Naive thymus-derived CD8-positive, alpha-beta T cell (primary cell): Measurements from ENCODE around the gene ZBTB16. TPM values are rescaled to one million over a fixed set of nuclear protein-coding genes. Genes with fewer than 3 reads are reported as not detected.
A peak's percentile ranks its signal among the peaks of the same experiment; 100 is the strongest.

Experiments
- ATAC-seq, 2 donors: fragments of 150-1000 bp; cut with Tn5 transposase in 1 of 2; sonication (Bioruptor Pico), chemical (Tn5 transposase) in 1 of 2; 1 replicate in 1 of 2; 2 replicates in 1 of 2; pipeline ENCODE4 v1.10.0; 2021; ENCODE audit warnings: mild to moderate bottlenecking in 2 of 2, moderate library complexity in 2 of 2
- POLR2A ChIA-PET: fragments of 350-600 bp; sonication (Branson Sonifier 250); formaldehyde crosslinking; loops from one replicate; lab custom pipeline; 2021; ENCODE audit warnings: antibody characterized with exemption; lab: Charles Lee
- DNase-seq, 10 donors: peaks; one replicate each; pipeline versions ENCODE4 v3.0.0 to v3.0.0-alpha.2; 2020 to 2022
- H3K27ac Mint-ChIP-seq, 10 donors: one replicate each; pipeline ENCODE4 v1.8.0; 2020 to 2022; ENCODE audit warnings: mild to moderate bottlenecking in 10 of 10, mixed read lengths in 10 of 10, moderate library complexity in 4 of 10, inconsistent platforms in 1 of 10
- H3K27me3 Mint-ChIP-seq, 5 donors: one replicate each; pipeline ENCODE4 v1.8.0; 2021 to 2022; ENCODE audit warnings: mixed read lengths in 5 of 5
- H3K36me3 Mint-ChIP-seq, 3 donors: one replicate each; pipeline ENCODE4 v1.8.0; 2020 to 2022; ENCODE audit warnings: mixed read lengths in 3 of 3, mild to moderate bottlenecking in 2 of 3, inconsistent platforms in 1 of 3
- H3K4me1 Mint-ChIP-seq, 4 donors: one replicate each; pipeline ENCODE4 v1.8.0; 2021 to 2022; ENCODE audit warnings: mixed read lengths in 4 of 4
- H3K4me3 Mint-ChIP-seq, 10 donors: one replicate each; pipeline ENCODE4 v1.8.0; 2020 to 2022; ENCODE audit warnings: mild to moderate bottlenecking in 10 of 10, mixed read lengths in 10 of 10, moderate library complexity in 6 of 10, inconsistent platforms in 1 of 10
- H3K9me3 Mint-ChIP-seq, 9 donors: one replicate each; pipeline ENCODE4 v1.8.0; 2020 to 2022; ENCODE audit warnings: mixed read lengths in 9 of 9, mild to moderate bottlenecking in 3 of 9, inconsistent platforms in 1 of 9, moderate library complexity in 1 of 9
- polyA plus RNA-seq, 3 donors: library from polyadenylated mRNA; unstranded; fragments of 300-500 nt; fragmentation: Illumina TruSeq; gene quantifications; one replicate each; pipeline ENCODE4 v1.2.3, GENCODE V29; 2021
- total RNA-seq, 8 experiments: library from RNA in 2 of 8; stranded (reverse) in 2 of 8; gene quantifications; one replicate each; pipeline ENCODE4 v1.2.3 and lab custom pipeline; 2021 to 2026

The ZBTB16 gene
- total and polyA plus RNA-seq, 5 experiments from 2014 or later = 0.21 to 7.5 (median 2.5) TPM

DNA sequence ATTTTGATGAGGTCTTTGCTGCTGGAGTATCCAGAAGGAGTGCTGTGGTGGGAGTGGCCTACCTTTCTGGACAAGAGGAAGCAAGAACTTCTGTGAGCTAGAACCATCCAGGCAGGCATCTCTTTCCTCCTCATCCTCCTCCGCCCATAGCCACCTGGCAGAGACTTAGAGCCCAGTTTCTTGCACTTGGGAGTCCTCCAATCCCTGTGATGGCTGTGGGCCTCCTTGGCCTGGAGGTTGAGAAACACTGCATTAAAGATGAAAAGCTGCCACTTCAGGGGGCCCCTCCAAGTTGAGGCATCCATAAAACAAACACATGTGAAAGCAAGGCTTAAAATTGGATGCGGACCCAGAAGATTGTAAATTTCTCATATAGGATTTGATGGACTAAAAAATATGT, 110.3 kb downstream of the ZBTB16 start:
- ATAC-seq (no peak), DNase-seq (no peak)
- Mint-ChIP-seq H3K4me1 (peaks cover 66 to 100% (median 99%) of the 10 kb centered on the region in 4 donors), H3K36me3 (no peaks in the 10 kb centered on the region), H3K9me3 (no peaks in the 10 kb centered on the region), H3K27me3 (no peaks in the 10 kb centered on the region), H3K4me3 (peak overlapping the region in 5 of 10 donors; percentile 42 to 79 (median 69)), H3K27ac (peak overlapping the region in 8 of 10 donors; percentile 2 to 97 (median 76))
- POLR2A ChIA-PET = interaction anchor here (5.8 to 11.6 kb wide), 2 partner anchors 9 to 11 kb away, joined by 74 to 178 read pairs; no protein-coding TSS in a partner anchor

DNA sequence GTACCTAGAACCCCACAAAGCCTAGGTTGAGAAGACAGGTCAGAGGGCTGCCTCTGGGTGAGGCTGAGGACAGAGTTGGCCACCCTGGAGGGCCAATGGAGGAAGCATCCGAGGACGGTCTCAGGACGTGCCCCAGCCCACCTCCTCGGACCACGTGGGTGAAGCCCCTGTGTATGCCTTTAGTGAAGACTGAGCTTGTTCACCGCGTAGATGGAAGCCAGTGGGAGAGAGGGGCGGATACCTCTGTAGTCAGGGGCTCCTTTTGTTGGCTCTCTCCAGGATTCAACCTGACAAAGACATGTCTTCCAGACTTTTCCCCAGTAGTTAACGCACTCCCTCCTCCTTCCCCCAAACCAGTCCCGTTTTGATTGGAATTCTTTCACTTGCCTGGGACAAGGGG, 110.7 kb downstream of the ZBTB16 start:
- no peak for ATAC-seq
- H3K27ac Mint-ChIP-seq = peak overlapping the region in 6 of 10 donors; percentile 36 to 97 (median 52)
- no peak for DNase-seq
- no peaks in the 10 kb centered on the region for H3K27me3 Mint-ChIP-seq
- H3K4me1 Mint-ChIP-seq = peaks cover 64 to 100% (median 99%) of the 10 kb centered on the region in 4 donors
- POLR2A ChIA-PET = interaction anchor here (1.2 to 11.6 kb wide), 3 partner anchors 10 to 87 kb away, joined by 3 to 178 read pairs (median 74); no protein-coding TSS in a partner anchor
- H3K9me3 Mint-ChIP-seq = no peaks in the 10 kb centered on the region
- H3K4me3 Mint-ChIP-seq = peak overlapping the region in 3 of 10 donors; percentile 25 to 79 (median 64)
- no peaks in the 10 kb centered on the region for H3K36me3 Mint-ChIP-seq

DNA sequence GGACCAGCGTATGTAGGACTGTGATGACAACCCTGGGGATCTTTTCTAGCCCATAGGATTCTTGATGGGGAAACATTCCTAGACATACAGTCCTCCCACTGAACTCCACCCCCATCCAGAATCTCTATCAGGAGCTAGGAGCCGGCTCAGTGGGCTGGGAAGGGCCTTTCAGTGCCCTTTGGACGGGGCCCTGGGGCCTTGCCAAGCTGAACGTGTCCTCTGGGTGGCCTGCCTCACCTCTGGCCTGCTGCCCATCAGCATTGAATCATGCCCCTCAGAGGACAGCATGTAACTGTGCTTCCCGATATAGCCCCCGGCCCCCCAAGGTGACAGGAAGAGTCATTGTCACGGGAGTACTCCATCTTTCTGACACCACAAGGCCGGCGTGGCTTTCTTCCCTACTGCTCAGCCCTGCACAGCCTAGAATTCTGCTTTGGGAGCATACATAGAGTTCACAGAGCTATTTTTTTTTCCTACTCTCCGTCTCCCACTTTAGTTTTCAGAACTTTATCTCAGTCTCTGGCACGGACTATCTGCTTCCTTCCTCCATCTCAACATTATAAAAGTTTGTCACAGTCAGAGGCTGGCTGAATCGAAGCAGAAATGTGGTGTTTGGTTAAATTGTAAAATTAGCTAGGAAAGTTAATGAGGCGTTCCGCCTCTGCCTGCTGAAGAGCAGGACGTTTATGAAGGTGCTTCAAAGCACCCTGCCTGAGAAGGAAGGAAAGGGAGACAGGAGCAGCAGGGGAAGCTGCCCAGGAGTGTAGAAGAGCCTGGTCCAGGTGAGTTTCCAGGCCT, 111.9 kb downstream of the ZBTB16 start:
- POLR2A ChIA-PET = interaction anchor here (1.1 to 11.6 kb wide), 5 partner anchors 9 to 111 kb away, joined by 3 to 178 read pairs (median 9); partner anchors contain the start of gene ZBTB16
- peak overlapping the region; percentile 87 to 97 (median 95) for H3K27ac Mint-ChIP-seq
- H3K4me3 Mint-ChIP-seq = peak overlapping the region in 9 of 10 donors; percentile 25 to 82 (median 66)
- no peaks in the 10 kb centered on the region for H3K27me3 Mint-ChIP-seq
- H3K4me1 Mint-ChIP-seq = peaks cover 60 to 100% (median 98%) of the 10 kb centered on the region in 4 donors
- DNase-seq (peak in 1 of 10 donors; percentile 27), ATAC-seq (no peak)
- no peaks in the 10 kb centered on the region for H3K36me3 Mint-ChIP-seq
- H3K9me3 Mint-ChIP-seq = no peaks in the 10 kb centered on the region

DNA sequence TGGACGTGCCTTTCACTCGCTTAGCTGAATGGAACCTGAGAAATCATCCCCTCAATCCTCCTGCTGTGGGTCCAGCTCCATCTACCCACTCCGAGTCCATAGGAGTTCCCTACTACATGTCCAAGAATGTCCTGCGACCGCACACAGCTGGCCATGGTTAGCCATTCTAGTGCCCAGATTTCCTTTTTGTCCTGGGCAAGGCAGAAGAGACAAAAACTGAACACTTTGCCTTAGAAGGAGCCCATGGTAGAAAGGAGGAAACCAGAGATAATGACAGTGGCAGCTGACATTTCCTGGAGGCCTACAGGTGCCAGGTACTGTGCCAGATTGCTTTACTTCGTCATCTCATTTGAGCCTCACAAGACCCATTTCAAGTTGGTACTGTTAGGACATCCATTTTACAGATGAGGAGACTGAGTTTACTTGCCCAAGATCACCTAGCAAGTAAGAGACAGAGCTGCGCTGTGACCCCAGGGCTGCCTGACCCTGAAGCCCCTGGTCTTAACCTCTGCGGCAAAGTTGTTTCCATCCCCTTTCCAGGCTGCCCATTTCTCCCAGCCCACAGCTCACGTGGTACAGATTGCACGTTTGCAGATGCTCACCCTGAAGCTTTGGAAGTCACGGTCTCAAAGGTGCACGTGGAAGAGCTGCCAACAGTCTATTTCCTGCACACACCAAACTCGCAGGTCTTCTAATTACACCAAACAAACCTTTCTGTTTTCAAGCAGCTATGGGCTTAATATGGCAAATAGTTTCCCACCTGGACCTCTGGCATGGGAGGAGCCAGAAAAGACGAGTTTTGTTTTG, 112.7 kb downstream of the ZBTB16 start:
- POLR2A ChIA-PET = interaction anchor here (1.1 to 11.6 kb wide), 4 partner anchors 9 to 112 kb away, joined by 3 to 178 read pairs (median 42); partner anchors contain the start of gene ZBTB16
- ATAC-seq (peak; percentile 56 to 57), DNase-seq (peak in 2 of 10 donors; percentile 21 to 64)
- Mint-ChIP-seq H3K4me1 (peaks cover 61 to 97% (median 91%) of the 10 kb centered on the region in 4 donors), H3K36me3 (no peaks in the 10 kb centered on the region), H3K4me3 (peak overlapping the region; percentile 34 to 82 (median 68)), H3K27ac (peak overlapping the region; percentile 87 to 97 (median 95)), H3K9me3 (no peaks in the 10 kb centered on the region), H3K27me3 (no peaks in the 10 kb centered on the region)

DNA sequence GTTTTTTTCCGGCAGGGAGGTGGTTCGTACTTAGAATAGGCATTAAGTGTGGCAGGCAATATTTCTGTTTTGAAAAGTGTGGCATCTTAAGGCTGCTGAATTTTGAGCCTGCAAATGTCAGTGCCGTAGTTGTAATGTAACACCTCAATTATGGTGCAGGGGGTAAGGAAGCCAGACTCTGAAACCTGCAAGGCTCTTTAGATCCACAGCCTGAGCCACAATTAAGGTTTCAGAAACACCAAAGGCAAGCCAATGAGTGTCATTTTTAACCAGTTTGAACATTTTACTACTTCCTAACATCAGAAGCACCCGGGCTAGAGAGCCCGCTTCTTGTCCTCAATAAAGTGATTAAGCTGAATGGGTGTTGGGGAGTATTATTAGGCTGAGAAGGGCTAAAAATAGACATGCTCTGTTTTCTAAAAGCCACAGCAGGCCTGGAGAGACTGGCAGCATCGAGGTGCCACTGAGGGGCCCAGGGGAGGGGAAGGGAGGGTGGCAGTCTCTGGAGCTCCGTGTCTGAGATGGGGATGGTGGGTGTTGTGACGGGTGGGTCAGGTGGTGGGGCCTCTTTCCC, 113.4 kb downstream of the ZBTB16 start:
- peak overlapping the region; percentile 34 to 82 (median 68) for H3K4me3 Mint-ChIP-seq
- peak; percentile 81 to 91 for ATAC-seq
- peaks cover 57 to 97% (median 90%) of the 10 kb centered on the region in 4 donors for H3K4me1 Mint-ChIP-seq
- DNase-seq = peak in 5 of 10 donors; percentile 47 to 76 (median 63)
- POLR2A ChIA-PET = interaction anchor here (1.1 to 11.6 kb wide), 4 partner anchors 8 to 113 kb away, joined by 3 to 178 read pairs (median 42); partner anchors contain the start of gene ZBTB16
- H3K36me3 Mint-ChIP-seq = no peaks in the 10 kb centered on the region
- no peaks in the 10 kb centered on the region for H3K9me3 Mint-ChIP-seq
- H3K27me3 Mint-ChIP-seq = no peaks in the 10 kb centered on the region
- peak overlapping the region; percentile 87 to 97 (median 95) for H3K27ac Mint-ChIP-seq

DNA sequence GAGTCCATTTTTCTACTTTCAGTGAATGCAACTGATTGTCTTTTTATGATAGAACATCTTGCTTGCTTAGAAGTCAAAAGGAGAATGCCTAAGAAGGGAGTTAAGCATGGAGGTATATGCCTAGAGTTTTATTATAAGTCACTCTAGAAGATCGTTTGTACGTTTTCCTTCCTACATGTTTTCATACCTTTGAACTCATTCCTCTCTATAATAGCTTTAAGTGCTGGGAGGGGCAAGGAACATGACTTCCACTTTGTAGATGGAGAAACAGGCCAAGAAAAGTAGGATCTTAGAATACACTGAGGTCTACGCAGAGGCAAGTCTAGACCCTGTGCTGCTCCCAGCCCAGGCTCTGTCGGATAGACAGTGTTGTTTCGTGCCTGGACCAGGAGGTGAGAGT, 114.3 kb downstream of the ZBTB16 start:
- Mint-ChIP-seq H3K27me3 (no peaks in the 10 kb centered on the region), H3K9me3 (no peaks in the 10 kb centered on the region), H3K36me3 (no peaks in the 10 kb centered on the region), H3K27ac (peak overlapping the region; percentile 87 to 97 (median 95)), H3K4me1 (peaks cover 49 to 97% (median 89%) of the 10 kb centered on the region in 4 donors), H3K4me3 (peak overlapping the region in 4 of 10 donors; percentile 4 to 82 (median 59))
- ATAC-seq = no peak
- POLR2A ChIA-PET = interaction anchor here (1.3 to 11.6 kb wide), 4 partner anchors 7 to 113 kb away, joined by 8 to 178 read pairs (median 42); partner anchors contain the start of gene ZBTB16
- no peak for DNase-seq

DNA sequence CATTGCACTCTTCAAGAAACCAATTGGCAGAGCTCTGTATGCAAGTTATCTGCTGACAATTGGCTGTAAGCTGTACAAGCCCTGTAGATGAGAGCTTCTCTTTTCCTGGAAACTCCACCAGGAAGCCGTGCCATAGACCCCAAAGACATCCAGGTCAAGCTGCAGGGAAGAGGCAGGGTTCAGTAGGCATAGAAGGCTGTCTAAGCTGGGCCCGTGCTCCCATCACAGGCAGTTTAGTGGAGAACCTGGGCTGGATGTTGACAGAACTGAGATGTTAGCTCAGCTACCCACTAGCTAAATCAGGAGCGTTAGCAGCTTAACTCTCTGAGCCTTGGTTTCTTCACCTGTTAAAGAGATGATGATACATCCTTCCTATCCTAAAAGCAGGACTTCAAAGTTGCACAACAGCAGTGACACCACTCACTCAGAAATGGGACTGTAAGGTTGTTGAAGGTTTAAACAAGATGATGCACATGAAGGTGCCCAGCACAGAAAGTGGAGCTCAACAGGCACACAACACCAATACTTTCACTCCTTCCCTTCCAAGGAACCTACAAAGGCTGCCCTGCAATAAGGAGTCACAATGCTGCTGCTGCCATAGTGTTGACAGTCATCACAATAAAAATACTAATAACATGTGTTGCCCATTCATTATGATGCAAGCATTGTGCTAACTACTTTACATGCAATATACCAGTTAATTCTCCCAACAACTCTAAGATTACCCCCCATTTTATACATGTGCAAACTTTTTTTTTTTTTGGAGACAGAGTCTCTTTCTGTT, 115.4 kb downstream of the ZBTB16 start:
- H3K36me3 Mint-ChIP-seq = no peaks in the 10 kb centered on the region
- peak overlapping the region in 5 of 10 donors; percentile 37 to 97 (median 65) for H3K27ac Mint-ChIP-seq
- H3K4me3 Mint-ChIP-seq = peak overlapping the region in 1 of 10 donors; percentile 82
- DNase-seq = no peak
- POLR2A ChIA-PET = interaction anchor here (0.7 to 11.6 kb wide), 5 partner anchors 6 to 94 kb away, joined by 4 to 178 read pairs (median 5); no protein-coding TSS in a partner anchor
- ATAC-seq = no peak
- H3K27me3 Mint-ChIP-seq = no peaks in the 10 kb centered on the region
- H3K4me1 Mint-ChIP-seq = peaks cover 51 to 97% (median 89%) of the 10 kb centered on the region in 4 donors
- no peaks in the 10 kb centered on the region for H3K9me3 Mint-ChIP-seq

DNA sequence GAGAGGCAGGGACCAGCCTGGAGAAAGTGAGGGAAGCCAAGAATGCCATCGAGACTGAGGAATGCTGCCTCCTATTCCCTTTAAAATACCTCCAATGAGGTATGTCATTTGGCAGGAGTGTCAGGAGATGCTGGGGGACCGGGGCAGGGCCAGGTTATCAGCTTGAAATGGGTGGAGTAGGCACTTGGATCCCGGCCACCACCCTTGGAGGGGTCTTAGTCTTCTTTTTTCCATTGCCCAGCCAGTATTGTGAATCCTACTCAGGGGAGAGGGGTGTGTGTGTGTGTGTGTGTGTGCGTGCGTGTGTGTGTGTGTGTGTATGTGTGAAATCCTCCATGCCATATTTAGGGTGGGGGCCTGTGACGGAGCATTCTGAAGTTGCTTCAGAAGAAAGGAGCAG, 116.2 kb downstream of the ZBTB16 start:
- Mint-ChIP-seq H3K4me3 (peak overlapping the region in 1 of 10 donors; percentile 45), H3K27ac (peak overlapping the region in 3 of 10 donors; percentile 37 to 88 (median 65)), H3K27me3 (no peaks in the 10 kb centered on the region), H3K4me1 (peaks cover 57 to 97% (median 89%) of the 10 kb centered on the region in 4 donors), H3K36me3 (no peaks in the 10 kb centered on the region), H3K9me3 (no peaks in the 10 kb centered on the region)
- no peak for ATAC-seq
- POLR2A ChIA-PET = interaction anchor here (0.7 to 11.6 kb wide), 4 partner anchors 5 to 95 kb away, joined by 4 to 178 read pairs (median 5); no protein-coding TSS in a partner anchor
- DNase-seq = no peak

DNA sequence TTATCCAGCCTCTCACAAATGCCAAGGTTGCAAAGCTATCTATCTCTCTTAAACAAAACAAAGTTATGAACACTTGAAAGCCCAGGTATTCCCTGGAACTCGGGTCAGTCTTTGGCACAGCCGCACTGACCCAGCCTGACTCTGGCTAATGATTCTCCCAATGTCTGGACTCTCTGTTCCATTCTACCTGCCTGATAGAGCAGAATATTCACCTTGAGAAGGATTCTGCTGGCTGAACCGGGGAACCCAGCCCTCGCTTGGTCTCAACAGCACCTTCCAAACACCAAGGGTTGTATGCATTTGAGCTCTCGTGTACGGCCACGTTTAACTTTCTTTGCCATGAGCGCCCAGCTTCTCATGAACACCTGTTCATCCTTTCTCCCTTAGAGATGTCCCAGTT, 116.8 kb downstream of the ZBTB16 start:
- no peak overlapping the region for H3K4me3 Mint-ChIP-seq
- H3K4me1 Mint-ChIP-seq = peaks cover 56 to 97% (median 89%) of the 10 kb centered on the region in 4 donors
- no peaks in the 10 kb centered on the region for H3K27me3 Mint-ChIP-seq
- peak overlapping the region in 2 of 10 donors; percentile 18 to 24 for H3K27ac Mint-ChIP-seq
- H3K36me3 Mint-ChIP-seq = no peaks in the 10 kb centered on the region
- H3K9me3 Mint-ChIP-seq = no peaks in the 10 kb centered on the region
- POLR2A ChIA-PET = interaction anchor here (9.8 kb wide), 1 partner anchor 6 kb away, joined by 178 read pairs; no protein-coding TSS in a partner anchor
- no peak for ATAC-seq
- DNase-seq = no peak

DNA sequence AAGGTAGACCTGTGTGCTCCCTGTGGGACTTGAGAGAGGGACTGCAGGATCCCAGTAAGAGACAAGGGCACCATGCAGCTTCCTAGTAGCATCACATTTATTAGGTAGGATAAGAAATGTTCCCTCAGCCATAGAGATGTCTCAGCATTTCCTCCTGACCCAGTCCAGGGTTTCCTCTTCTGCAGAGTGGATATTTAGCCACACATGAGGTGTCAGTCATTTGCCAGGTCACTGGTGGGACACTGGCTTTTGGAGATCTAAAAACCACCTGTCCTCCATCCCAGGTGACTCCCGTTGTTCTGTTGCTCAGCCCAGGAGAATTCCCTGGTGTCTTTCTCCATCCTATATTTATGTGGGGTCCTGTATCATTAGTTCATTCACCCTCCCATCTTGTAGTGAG, 119.1 kb downstream of the ZBTB16 start:
- no peaks in the 10 kb centered on the region for H3K36me3 Mint-ChIP-seq
- H3K27me3 Mint-ChIP-seq = no peaks in the 10 kb centered on the region
- DNase-seq (peak in 1 of 10 donors; percentile 35), ATAC-seq (no peak)
- H3K27ac Mint-ChIP-seq = peak overlapping the region in 9 of 10 donors; percentile 22 to 93 (median 85)
- POLR2A ChIA-PET = interaction anchor here (1.0 to 9.8 kb wide), 4 partner anchors 9 to 184 kb away, joined by 3 to 178 read pairs (median 20); no protein-coding TSS in a partner anchor
- H3K4me3 Mint-ChIP-seq = peak overlapping the region in 7 of 10 donors; percentile 29 to 66 (median 55)
- peaks cover 57 to 97% (median 89%) of the 10 kb centered on the region in 4 donors for H3K4me1 Mint-ChIP-seq
- no peaks in the 10 kb centered on the region for H3K9me3 Mint-ChIP-seq
